Measurements from ENCODE around the gene FAM136A. TPM values are rescaled to one million over a fixed set of nuclear protein-coding genes. Genes with fewer than 3 reads are reported as not detected.
A peak's percentile ranks its signal among the peaks of the same experiment; 100 is the strongest.

Gene FAM136A
- total and polyA plus RNA-seq, 2 of the 13 experiments (the other 11 are each of a cell fraction or from before 2014, with no cell fraction given): 77.8 to 126 TPM

GRCh38 chr2:70301344-70302194 lies at the start of gene FAM136A (continued):
- TF ChIP-seq ZBTB34 (CRISPR knock-in tag; IDR thresholded peaks at IDR 0.05) (peak; percentile 54), ZSCAN22 (CRISPR knock-in tag; IDR thresholded peaks at IDR 0.05) (peak; percentile 35; the same call in 1 of the 2 replicates), ATF6 (CRISPR knock-in tag; conservative IDR thresholded peaks at IDR 0.05) (0 out of 2 replicates have a peak, but pooled peaks have one; percentile 32), ZFP36 (IDR thresholded peaks at IDR 0.05; ENCODE audit: borderline replicate concordance, low read depth, low read length, partially characterized antibody) (no peak), ZNF775 (CRISPR knock-in tag; IDR thresholded peaks at IDR 0.05; ENCODE audit: borderline replicate concordance) (peak; percentile 88; the same call in 1 of the 2 replicates), DNMT3B (CRISPR knock-in tag; conservative IDR thresholded peaks at IDR 0.05) (peak; percentile 29), FOXO4 (CRISPR knock-in tag; conservative IDR thresholded peaks at IDR 0.05) (0 out of 2 replicates have a peak, but pooled peaks have one; percentile 22), YY1 (IDR thresholded peaks at IDR 0.05; ENCODE audit: insufficient read depth, insufficient replicate concordance, low read depth, low read length) (peak; percentile 93), CCAR2 (optimal IDR thresholded peaks at IDR 0.05; ENCODE audit: low read depth, low read length) (no peak), ADNP (CRISPR knock-in tag; IDR thresholded peaks at IDR 0.05) (peak; percentile 73; the same call in 1 of the 2 replicates), PRDM15 (CRISPR knock-in tag; IDR thresholded peaks at IDR 0.05) (peak; percentile 75), TEAD3 (CRISPR knock-in tag; optimal IDR thresholded peaks at IDR 0.05; ENCODE audit: borderline replicate concordance) (peak; percentile 84), STAT6 (CRISPR knock-in tag; IDR thresholded peaks at IDR 0.05; ENCODE audit: borderline replicate concordance) (peak; percentile 95; the same call in 1 of the 2 replicates), ZNF446 (CRISPR knock-in tag; IDR thresholded peaks at IDR 0.05) (peak; percentile 98), NKX3-1 (CRISPR knock-in tag; IDR thresholded peaks at IDR 0.05) (peak; percentile 81; the same call in 1 of the 2 replicates)

All from HepG2 (cell line).